ENCODE results near the gene GPR153. TPM values are rescaled to one million over a fixed set of nuclear protein-coding genes. Genes with fewer than 3 reads are reported as not detected.

GPR153 gene
- polyA plus RNA-seq, 1 of the 3 experiments (the other 2 are of a cell fraction) = 6.6 TPM

DNA sequence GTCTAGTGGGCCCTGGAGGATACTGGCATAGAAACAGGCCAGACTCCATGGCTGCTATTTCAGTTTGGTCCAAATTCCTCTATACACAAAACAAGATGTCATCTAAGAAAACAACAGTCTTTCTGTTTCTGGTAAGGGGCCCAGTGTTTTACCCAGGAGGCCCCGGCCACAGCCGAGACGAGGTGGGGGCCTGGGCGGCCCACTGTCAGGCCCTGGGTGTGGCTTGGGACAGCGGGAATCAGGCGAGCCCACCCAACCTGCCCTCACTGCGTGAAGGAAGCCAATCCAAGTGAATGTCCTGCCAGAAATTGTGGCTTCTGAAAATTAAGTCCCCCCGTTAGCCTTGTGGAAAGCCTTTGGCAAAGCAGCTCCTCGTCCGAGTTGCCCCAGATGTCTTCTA is 31.2 kb upstream of the GPR153 start (continued):
- TF ChIP-seq CTCF (IDR thresholded peaks at IDR 0.05) = no peak

GRCh38 chr1:6288665-6289064 is 27.8 kb upstream of the GPR153 start:
- H3F3A ChIP-seq (replicated peaks; ENCODE audit: insufficient read depth) = no peaks in the 10 kb centered on the region
- H2AFZ ChIP-seq (ENCODE audit: low read depth) = no peak overlapping the region
- no peak overlapping the region for H3K4me2 ChIP-seq
- no peaks in the 10 kb centered on the region for H3K27me3 ChIP-seq (ENCODE audit: insufficient read depth)
- H3K9me3 ChIP-seq = no peaks in the 10 kb centered on the region
- H3K4me1 ChIP-seq (ENCODE audit: control insufficient read depth in 1 of 2, insufficient read depth in 2 of 2, low read depth in 1 of 2, low read length in 1 of 2) = no peaks in the 10 kb centered on the region
- CTCF ChIA-PET = interaction anchor here (1.1 kb wide), 1 partner anchor 42 kb away, joined by 6 read pairs; no protein-coding TSS in a partner anchor
- H3K9me2 ChIP-seq = no peaks in the 10 kb centered on the region
- no peak overlapping the region for H3K4me3 ChIP-seq (ENCODE audit: low read depth in 2 of 2, low read length in 1 of 2)
- H4K20me1 ChIP-seq (ENCODE audit: insufficient read depth) = no peaks in the 10 kb centered on the region
- POLR2A ChIA-PET = no interaction called here
- no peak overlapping the region for H3K27ac ChIP-seq (ENCODE audit: low read depth in 2 of 2, low read length in 1 of 2)
- H3K79me2 ChIP-seq (ENCODE audit: insufficient read depth) = no peaks in the 10 kb centered on the region
- no peak for DNase-seq
- peaks cover 0 to 18% of the 10 kb centered on the region in 2 experiments for H3K36me3 ChIP-seq (replicated peaks in 1 of 2; ENCODE audit: control insufficient read depth in 1 of 2, insufficient read depth in 2 of 2, low read length in 1 of 2)
- TF ChIP-seq MEF2A (IDR thresholded peaks at IDR 0.05; ENCODE audit: borderline replicate concordance, low read depth) (no peak), GABPA (IDR thresholded peaks at IDR 0.05; ENCODE audit: low read depth) (no peak), POLR2AphosphoS5 (IDR thresholded peaks at IDR 0.05; ENCODE audit: low read depth, low read length) (no peak), SMC3 (IDR thresholded peaks at IDR 0.05; ENCODE audit: low read depth, low read length) (no peak), TEAD4 (IDR thresholded peaks at IDR 0.05; ENCODE audit: borderline replicate concordance, insufficient read depth) (no peak), CHD2 (IDR thresholded peaks at IDR 0.05; ENCODE audit: low read length, partially characterized antibody) (no peak), RFX5 (IDR thresholded peaks at IDR 0.05; ENCODE audit: low read length) (no peak), ELF1 (IDR thresholded peaks at IDR 0.05) (no peak), TAF1 (IDR thresholded peaks at IDR 0.05; ENCODE audit: borderline replicate concordance, low read depth, low read length) (no peak), REST (IDR thresholded peaks at IDR 0.05; ENCODE audit: low read depth, low read length) (no peak)
- TF ChIP-seq, protein P1, sequence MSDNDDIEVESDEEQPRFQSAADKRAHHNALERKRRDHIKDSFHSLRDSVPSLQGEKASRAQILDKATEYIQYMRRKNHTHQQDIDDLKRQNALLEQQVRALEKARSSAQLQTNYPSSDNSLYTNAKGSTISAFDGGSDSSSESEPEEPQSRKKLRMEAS (IDR thresholded peaks at IDR 0.05; ENCODE audit: low read depth) = no peak
- TF ChIP-seq, protein P2, sequence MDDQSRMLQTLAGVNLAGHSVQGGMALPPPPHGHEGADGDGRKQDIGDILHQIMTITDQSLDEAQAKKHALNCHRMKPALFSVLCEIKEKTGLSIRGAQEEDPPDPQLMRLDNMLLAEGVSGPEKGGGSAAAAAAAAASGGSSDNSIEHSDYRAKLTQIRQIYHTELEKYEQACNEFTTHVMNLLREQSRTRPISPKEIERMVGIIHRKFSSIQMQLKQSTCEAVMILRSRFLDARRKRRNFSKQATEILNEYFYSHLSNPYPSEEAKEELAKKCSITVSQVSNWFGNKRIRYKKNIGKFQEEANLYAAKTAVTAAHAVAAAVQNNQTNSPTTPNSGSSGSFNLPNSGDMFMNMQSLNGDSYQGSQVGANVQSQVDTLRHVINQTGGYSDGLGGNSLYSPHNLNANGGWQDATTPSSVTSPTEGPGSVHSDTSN (IDR thresholded peaks at IDR 0.05) = no peak
- no peak overlapping the region for H3K9ac ChIP-seq
- 96% methylated on average over 7 of the region's 10 CpGs for WGBS (ENCODE audit: low lambda C conversion rate)

All from SK-N-SH (cell line).